Activated CD4-positive, alpha-beta memory T cell treated with anti-CD3 and anti-CD28 coated beads for 36 hours (primary cell): ENCODE measurements around the gene SRPK1. TPM values are rescaled to one million over a fixed set of nuclear protein-coding genes. Genes with fewer than 3 reads are reported as not detected.
"Not testable (repeated sequence)": the region's sequence is repeated elsewhere in the genome, so short reads cannot be mapped to it uniquely, and the experiment has no call there.

Source experiments
- CTCF ChIA-PET: fragments of 350-600 bp; sonication (Branson Sonifier 250); formaldehyde crosslinking; loops from one replicate; lab custom pipeline; 2021; ENCODE audit warnings: antibody characterized with exemption, inconsistent platforms; lab: Charles Lee
- POLR2A ChIA-PET: fragments of 350-600 bp; sonication (Branson Sonifier 250); formaldehyde crosslinking; loops from one replicate; lab custom pipeline; 2021; ENCODE audit warnings: antibody characterized with exemption; lab: Charles Lee
- DNase-seq: peaks from one replicate; pipeline ENCODE4 v3.0.0-alpha.2; 2020
- H3K27ac Mint-ChIP-seq: one replicate; pipeline ENCODE4 v1.8.0; 2021; ENCODE audit warnings: mixed read lengths
- H3K27me3 Mint-ChIP-seq: one replicate; pipeline ENCODE4 v1.8.0; 2021; ENCODE audit warnings: mixed read lengths
- H3K36me3 Mint-ChIP-seq: one replicate; pipeline ENCODE4 v1.8.0; 2021; ENCODE audit warnings: mixed read lengths
- H3K4me1 Mint-ChIP-seq: one replicate; pipeline ENCODE4 v1.8.0; 2021; ENCODE audit warnings: low read depth, mixed read lengths
- H3K4me3 Mint-ChIP-seq: one replicate; pipeline ENCODE4 v1.8.0; 2021; ENCODE audit warnings: mild to moderate bottlenecking, mixed read lengths
- H3K9me3 Mint-ChIP-seq: one replicate; pipeline ENCODE4 v1.8.0; 2021; ENCODE audit warnings: mixed read lengths
- intact Hi-C: fragments of 100-400 bp; cut with micrococcal nuclease; formaldehyde crosslinking; loops from one replicate; pipeline ENCODE4 v1.15.1; 2023
- total RNA-seq, 2 experiments: library from RNA; stranded (reverse); gene quantifications; one replicate each; pipeline ENCODE4 v1.2.3, GENCODE V29; 2021

The SRPK1 gene
- total RNA-seq, 2 experiments from 2014 or later = 134 to 143 TPM

GRCh38 chr6:35909571-35909970, 11.3 kb downstream of the SRPK1 start:
- intact Hi-C loops, DNase-seq, POLR2A ChIA-PET, H3K27ac Mint-ChIP-seq, CTCF ChIA-PET, H3K27me3 Mint-ChIP-seq, H3K4me3 Mint-ChIP-seq: not testable (repeated sequence)
- Mint-ChIP-seq H3K9me3 (peaks cover 22% of the 10 kb centered on the region), H3K36me3 (peaks cover 63% of the 10 kb centered on the region), H3K4me1 (peaks cover 27% of the 10 kb centered on the region)

GRCh38 chr6:35908753-35909401, 12.0 kb downstream of the SRPK1 start:
- H3K27ac Mint-ChIP-seq, H3K27me3 Mint-ChIP-seq, POLR2A ChIA-PET, H3K4me3 Mint-ChIP-seq, CTCF ChIA-PET, DNase-seq, intact Hi-C loops: not testable (repeated sequence)
- peaks cover 27% of the 10 kb centered on the region for H3K4me1 Mint-ChIP-seq
- peaks cover 22% of the 10 kb centered on the region for H3K9me3 Mint-ChIP-seq
- peaks cover 65% of the 10 kb centered on the region for H3K36me3 Mint-ChIP-seq

- Mint-ChIP-seq H3K36me3 (peaks cover 58% of the 10 kb centered on the region), H3K9me3 (peaks cover 22% of the 10 kb centered on the region), H3K4me3 (no peak overlapping the region), H3K4me1 (peaks cover 27% of the 10 kb centered on the region), H3K27ac (no peak overlapping the region), H3K27me3 (no peaks in the 10 kb centered on the region)
- ChIA-PET CTCF (no interaction called here), POLR2A (no interaction called here)
- intact Hi-C loops = no loop called here
- DNase-seq = no peak
These were observed 13.1 kb downstream of the SRPK1 start for GRCh38 chr6:35907750-35908149.

GRCh38 chr6:35906499-35906846, 14.4 kb downstream of the SRPK1 start:
- no peak overlapping the region for H3K4me3 Mint-ChIP-seq
- ChIA-PET CTCF (no interaction called here), POLR2A (no interaction called here)
- intact Hi-C loops = no loop called here
- DNase-seq = no peak
- H3K36me3 Mint-ChIP-seq = peaks cover 47% of the 10 kb centered on the region
- peaks cover 21% of the 10 kb centered on the region for H3K4me1 Mint-ChIP-seq
- no peaks in the 10 kb centered on the region for H3K27me3 Mint-ChIP-seq
- peaks cover 22% of the 10 kb centered on the region for H3K9me3 Mint-ChIP-seq
- no peak overlapping the region for H3K27ac Mint-ChIP-seq

- H3K36me3 Mint-ChIP-seq = peaks cover 47% of the 10 kb centered on the region
- no peak overlapping the region for H3K4me3 Mint-ChIP-seq
- H3K4me1 Mint-ChIP-seq = peaks cover 19% of the 10 kb centered on the region
- POLR2A ChIA-PET = interaction anchor here (0.7 to 1.0 kb wide), 2 partner anchors 11 to 23 kb away, joined by 3 to 4 read pairs; no protein-coding TSS in a partner anchor
- CTCF ChIA-PET = interaction anchor here (0.6 kb wide), 1 partner anchor 354 kb away, joined by 3 read pairs; no protein-coding TSS in a partner anchor
- H3K27me3 Mint-ChIP-seq = no peaks in the 10 kb centered on the region
- no peak for DNase-seq
- intact Hi-C loops = no loop called here
- H3K9me3 Mint-ChIP-seq = peaks cover 21% of the 10 kb centered on the region
- peak overlapping the region; percentile 9 for H3K27ac Mint-ChIP-seq
These were observed 14.9 kb downstream of the SRPK1 start for GRCh38 chr6:35905841-35906498.

GRCh38 chr6:35905141-35905785, 15.6 kb downstream of the SRPK1 start:
- ChIA-PET CTCF (no interaction called here), POLR2A (interaction anchor here (0.7 to 1.0 kb wide), 2 partner anchors 12 to 23 kb away, joined by 3 to 4 read pairs; no protein-coding TSS in a partner anchor)
- Mint-ChIP-seq H3K4me3 (no peak overlapping the region), H3K4me1 (peaks cover 17% of the 10 kb centered on the region), H3K9me3 (peaks cover 16% of the 10 kb centered on the region), H3K27me3 (no peaks in the 10 kb centered on the region), H3K36me3 (peaks cover 45% of the 10 kb centered on the region), H3K27ac (peak overlapping the region; percentile 9)
- intact Hi-C loops = no loop called here
- DNase-seq = no peak

- H3K27me3 Mint-ChIP-seq = no peaks in the 10 kb centered on the region
- CTCF ChIA-PET = interaction anchor here (0.6 kb wide), 1 partner anchor 284 kb away, joined by 3 read pairs; no protein-coding TSS in a partner anchor
- H3K4me3 Mint-ChIP-seq = no peak overlapping the region
- H3K4me1 Mint-ChIP-seq = peaks cover 14% of the 10 kb centered on the region
- intact Hi-C loops = no loop called here
- H3K36me3 Mint-ChIP-seq = peaks cover 39% of the 10 kb centered on the region
- POLR2A ChIA-PET = no interaction called here
- DNase-seq = no peak
- no peak overlapping the region for H3K27ac Mint-ChIP-seq
- peaks cover 4% of the 10 kb centered on the region for H3K9me3 Mint-ChIP-seq
These were observed 17.2 kb downstream of the SRPK1 start for GRCh38 chr6:35903679-35904078.

- ChIA-PET POLR2A (no interaction called here), CTCF (no interaction called here)
- Mint-ChIP-seq H3K4me1 (peaks cover 13% of the 10 kb centered on the region), H3K9me3 (no peaks in the 10 kb centered on the region), H3K4me3 (no peak overlapping the region), H3K36me3 (peaks cover 32% of the 10 kb centered on the region), H3K27ac (no peak overlapping the region), H3K27me3 (no peaks in the 10 kb centered on the region)
- DNase-seq = no peak
- intact Hi-C loops = no loop called here
These were observed 20.4 kb downstream of the SRPK1 start for GRCh38 chr6:35900448-35900847.

- no peaks in the 10 kb centered on the region for H3K9me3 Mint-ChIP-seq
- no peak overlapping the region for H3K27ac Mint-ChIP-seq
- CTCF ChIA-PET = no interaction called here
- intact Hi-C loops = no loop called here
- H3K27me3 Mint-ChIP-seq = no peaks in the 10 kb centered on the region
- peaks cover 17% of the 10 kb centered on the region for H3K4me1 Mint-ChIP-seq
- peaks cover 30% of the 10 kb centered on the region for H3K36me3 Mint-ChIP-seq
- POLR2A ChIA-PET = no interaction called here
- no peak for DNase-seq
- H3K4me3 Mint-ChIP-seq = no peak overlapping the region
These were observed 22.9 kb downstream of the SRPK1 start for GRCh38 chr6:35898003-35898402.

GRCh38 chr6:35897486-35897885, 23.4 kb downstream of the SRPK1 start:
- POLR2A ChIA-PET = no interaction called here
- no peaks in the 10 kb centered on the region for H3K27me3 Mint-ChIP-seq
- H3K4me1 Mint-ChIP-seq = peaks cover 17% of the 10 kb centered on the region
- intact Hi-C loops = no loop called here
- no peak for DNase-seq
- CTCF ChIA-PET = no interaction called here
- H3K4me3 Mint-ChIP-seq = no peak overlapping the region
- H3K27ac Mint-ChIP-seq = no peak overlapping the region
- H3K36me3 Mint-ChIP-seq = peaks cover 30% of the 10 kb centered on the region
- no peaks in the 10 kb centered on the region for H3K9me3 Mint-ChIP-seq

- Mint-ChIP-seq H3K36me3 (peaks cover 30% of the 10 kb centered on the region), H3K27me3 (no peaks in the 10 kb centered on the region), H3K4me1 (peaks cover 17% of the 10 kb centered on the region), H3K4me3 (no peak overlapping the region), H3K27ac (no peak overlapping the region), H3K9me3 (no peaks in the 10 kb centered on the region)
- CTCF ChIA-PET = no interaction called here
- no peak for DNase-seq
- POLR2A ChIA-PET = no interaction called here
- intact Hi-C loops = no loop called here
These were observed 23.9 kb downstream of the SRPK1 start for GRCh38 chr6:35897036-35897435.

- Mint-ChIP-seq H3K4me3 (no peak overlapping the region), H3K9me3 (no peaks in the 10 kb centered on the region), H3K36me3 (peaks cover 31% of the 10 kb centered on the region), H3K27ac (no peak overlapping the region), H3K27me3 (no peaks in the 10 kb centered on the region), H3K4me1 (peaks cover 17% of the 10 kb centered on the region)
- intact Hi-C loops = no loop called here
- no peak for DNase-seq
- ChIA-PET POLR2A (no interaction called here), CTCF (no interaction called here)
These were observed 24.7 kb downstream of the SRPK1 start for GRCh38 chr6:35896228-35896627.
